TTC549 (cell line): Measurements from ENCODE around the gene RPL19.

ENCODE experiments used
- FAIRE-seq: peaks from 2 replicates; lab custom pipeline; 2012; peaks lifted over from hg19 to GRCh38; lab: Jason Lieb, UNC

Gene RPL19

DNA sequence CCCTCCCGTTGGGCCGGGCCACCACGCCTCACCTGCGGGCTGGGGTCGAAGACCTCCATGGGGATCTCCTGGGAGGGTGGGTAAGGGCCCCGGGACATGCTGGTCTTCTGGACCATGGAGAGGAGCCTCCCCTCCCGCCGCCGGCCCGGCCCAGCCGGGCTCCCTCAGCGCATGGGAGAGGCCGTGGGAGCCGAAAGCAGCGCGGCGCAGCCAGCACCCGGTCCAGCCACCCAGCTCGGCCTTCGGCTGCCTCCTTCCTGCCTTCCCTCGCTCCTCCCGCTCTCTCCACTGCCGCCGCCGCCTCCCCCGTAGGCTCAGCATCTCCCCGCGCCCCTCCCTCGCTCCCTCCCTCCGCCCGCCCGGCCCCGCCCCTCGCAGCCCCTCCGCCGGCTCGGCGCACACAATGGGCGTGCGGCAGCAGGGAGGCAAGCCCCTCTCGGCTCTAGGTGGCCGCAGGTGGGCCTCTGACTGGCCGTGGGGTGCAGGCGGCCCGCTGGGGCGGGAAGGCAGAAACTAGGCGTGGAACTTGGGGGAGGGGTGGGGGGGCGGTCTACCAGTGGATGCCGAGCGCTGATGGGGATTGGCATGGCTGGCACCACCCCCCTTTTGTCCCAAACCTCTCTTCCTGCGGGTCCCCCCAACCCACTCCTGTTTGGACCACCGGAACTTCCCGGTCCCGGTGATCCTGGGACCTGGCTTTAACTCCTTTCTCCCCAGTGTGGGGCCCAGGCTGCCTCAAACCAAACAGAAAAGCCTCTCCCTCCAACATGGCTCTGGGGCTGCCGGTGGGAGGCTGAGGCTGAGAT is 2.5 kb upstream of the RPL19 start, which contains the start of gene CACNB1:
Gene CACNB1, minus strand, starts transcription at position 290 of the 806 bp plus-strand sequence. Its CDS starts 174 bp downstream, at position 116.
- FAIRE-seq = no peak

GRCh38 chr17:39198186-39198566 is 1.9 kb upstream of the RPL19 start:
- FAIRE-seq = no peak

DNA sequence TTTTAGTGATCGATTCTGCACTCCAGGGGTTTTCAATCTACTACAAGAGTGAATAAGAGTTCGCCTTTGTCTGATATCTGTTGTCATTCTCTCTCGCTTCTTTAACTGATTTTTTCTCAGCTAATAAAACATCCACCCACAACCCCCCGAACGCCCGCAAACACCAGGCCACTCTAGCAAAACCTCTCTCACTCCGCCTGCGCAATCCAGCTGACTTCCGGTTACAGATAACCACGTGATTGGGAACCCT is 338 bp upstream of the RPL19 start:
- peak; percentile 79 for FAIRE-seq

- no peak for FAIRE-seq
Measured at GRCh38 chr17:39200957-39201510, 951 bp downstream of the RPL19 start.

DNA sequence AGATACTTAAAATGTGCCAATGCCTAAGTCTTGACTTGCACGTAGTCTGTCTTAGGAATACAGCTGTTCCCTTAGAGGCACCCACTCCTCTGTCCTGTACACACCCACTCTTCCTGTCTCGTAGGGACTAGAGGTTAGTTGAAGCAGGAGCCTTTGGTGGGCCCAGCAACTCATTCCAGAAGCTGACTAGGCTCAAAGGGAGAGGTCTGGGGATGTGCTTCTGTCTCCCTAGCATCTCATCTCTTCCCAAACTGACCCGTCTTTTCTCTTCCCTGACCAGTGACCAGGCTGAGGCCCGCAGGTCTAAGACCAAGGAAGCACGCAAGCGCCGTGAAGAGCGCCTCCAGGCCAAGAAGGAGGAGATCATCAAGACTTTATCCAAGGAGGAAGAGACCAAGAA is 4.2 kb downstream of the RPL19 start:
- no peak for FAIRE-seq

GRCh38 chr17:39205112-39205526 is 5.0 kb downstream of the RPL19 start:
- FAIRE-seq = no peak

DNA sequence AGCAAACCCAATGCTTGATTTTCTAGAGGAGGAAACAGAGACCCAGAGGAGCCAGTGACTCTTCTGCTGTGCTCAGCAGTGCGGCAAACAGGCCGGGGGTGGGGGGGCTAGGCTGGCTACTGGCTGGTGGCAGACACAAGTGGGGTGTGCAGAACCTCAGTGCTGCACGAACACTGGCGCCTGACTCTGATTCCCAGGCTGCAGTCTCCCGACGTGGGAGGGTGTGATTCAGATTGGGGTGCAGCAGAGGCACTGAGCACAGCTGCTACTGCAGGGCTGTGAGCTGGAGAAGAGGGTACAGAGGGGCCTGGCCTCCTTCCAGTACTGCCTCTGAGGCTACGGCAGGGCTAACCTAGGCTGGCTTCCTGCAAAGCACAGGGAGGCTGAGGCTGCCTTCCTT is 8.1 kb downstream of the RPL19 start:
- FAIRE-seq = no peak

GRCh38 chr17:39208893-39209292 is 8.8 kb downstream of the RPL19 start:
- no peak for FAIRE-seq

DNA sequence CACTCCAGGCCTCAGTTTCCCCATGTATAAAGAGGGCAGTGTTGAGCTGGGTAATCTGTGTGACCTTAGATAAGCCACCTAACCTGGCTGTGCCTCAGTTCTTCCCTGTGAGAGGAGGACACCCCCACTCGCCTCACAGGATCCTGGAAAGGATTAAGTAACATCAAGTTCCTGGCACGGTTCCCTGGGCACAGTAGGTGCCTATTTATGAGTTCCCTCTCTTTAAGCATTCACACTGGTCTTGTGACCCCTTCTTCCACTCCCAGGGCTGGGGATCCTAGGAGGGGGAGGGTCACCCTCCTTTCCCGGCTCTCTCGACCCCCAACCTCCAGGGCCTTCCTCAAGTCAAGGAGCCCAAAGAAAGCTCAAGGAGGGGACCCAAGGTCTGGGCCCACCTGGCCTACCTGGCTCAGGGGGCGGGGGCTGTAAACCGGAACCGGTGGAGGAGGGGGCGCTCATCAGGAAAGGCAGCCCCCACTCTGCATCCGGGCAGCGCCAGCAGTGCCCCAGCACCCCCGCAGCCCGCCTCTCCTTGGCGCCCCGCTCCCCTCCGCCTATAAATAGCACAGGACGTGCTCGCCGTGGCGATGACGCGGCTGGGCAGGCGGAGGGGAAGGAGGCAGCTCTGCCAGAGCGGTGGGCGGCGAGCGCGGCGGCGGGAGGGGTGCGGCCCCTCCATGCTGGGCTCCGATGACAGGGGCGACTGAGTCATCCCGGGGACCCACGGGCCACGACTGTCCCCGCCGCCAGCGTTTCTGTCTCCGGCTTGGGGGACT is 9.4 kb downstream of the RPL19 start:
- no peak for FAIRE-seq

DNA sequence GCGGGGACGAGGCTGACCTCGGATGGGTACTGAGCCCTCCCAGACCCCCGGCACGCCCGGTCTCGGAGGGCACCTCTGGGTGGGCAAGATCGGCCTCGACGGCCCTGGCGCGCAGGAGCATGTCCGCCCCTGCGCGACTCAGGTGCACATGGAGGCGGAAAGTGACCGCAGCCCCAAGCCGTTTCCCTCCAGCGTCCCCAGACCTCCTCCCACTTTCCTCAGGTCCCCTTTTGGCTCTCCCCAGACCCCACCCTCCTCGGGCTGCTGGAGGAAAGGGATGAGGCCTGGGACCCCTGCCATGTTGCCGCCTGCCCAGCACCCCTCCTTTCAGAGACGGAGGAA is 10.0 kb downstream of the RPL19 start:
- no peak for FAIRE-seq

DNA sequence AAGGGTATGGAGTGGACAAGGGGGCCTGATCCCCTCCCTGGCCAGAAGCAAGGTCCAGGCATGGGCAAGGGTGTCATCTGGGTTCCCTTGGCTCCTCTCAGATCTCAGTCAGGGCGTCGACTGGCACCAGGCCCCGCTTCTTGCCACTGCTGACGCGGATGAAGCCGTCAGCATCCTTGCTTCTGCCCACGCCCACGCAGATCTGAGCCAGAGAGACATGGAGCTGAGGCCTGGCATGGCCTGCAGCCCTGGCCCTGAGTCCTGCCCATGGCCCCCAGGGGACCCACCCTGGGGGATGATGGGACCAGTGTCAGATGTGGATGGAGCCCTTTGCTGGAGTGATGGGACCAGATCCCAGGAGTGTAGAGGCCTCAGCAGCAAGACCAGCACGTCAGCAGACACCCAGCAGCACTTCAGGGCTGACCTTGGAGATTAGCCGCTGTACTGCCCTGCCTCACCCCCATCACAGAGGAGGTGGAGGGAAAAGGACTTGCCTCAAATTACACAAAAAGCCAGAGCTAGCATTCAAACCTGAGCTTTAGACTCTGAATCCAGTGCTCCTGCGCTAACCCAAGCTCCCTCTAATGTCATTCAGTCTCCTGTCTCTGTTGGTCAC is 12.2 kb downstream of the RPL19 start:
- no peak for FAIRE-seq

DNA sequence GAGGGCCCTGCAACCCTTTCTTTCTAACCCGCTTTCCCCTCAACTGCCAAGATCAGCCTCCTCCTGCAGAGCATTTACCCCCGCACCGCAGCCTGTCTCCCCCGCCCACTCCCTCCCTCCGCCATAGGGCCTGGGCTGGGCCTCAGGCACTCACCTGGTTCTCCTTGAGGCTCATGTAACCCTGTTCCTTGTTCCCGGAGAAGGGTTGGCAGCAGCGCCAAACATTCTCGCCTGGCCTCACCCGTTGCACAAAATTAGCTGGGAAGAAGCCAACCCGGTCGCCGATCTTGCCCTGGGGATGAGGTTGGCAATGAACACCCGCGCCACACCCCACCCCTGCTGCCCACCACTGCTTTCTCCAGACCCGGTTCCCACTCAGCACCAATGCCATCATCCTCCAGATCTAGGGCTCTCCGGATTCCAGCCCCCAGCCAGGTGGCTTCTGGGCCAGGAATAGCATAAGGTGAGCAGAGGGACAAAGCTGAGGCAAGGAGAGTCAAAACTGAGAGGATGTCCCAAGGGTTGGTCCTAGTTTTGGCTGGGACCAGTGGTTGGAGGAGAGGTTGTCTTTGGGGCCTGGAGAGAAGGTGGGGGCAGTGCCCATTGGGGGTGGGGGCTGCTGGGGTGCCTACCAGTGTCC is 12.9 kb downstream of the RPL19 start:
- FAIRE-seq = no peak

GRCh38 chr17:39213852-39214251 is 13.8 kb downstream of the RPL19 start:
- no peak for FAIRE-seq

GRCh38 chr17:39217734-39218369 is 17.8 kb downstream of the RPL19 start:
- FAIRE-seq = no peak

DNA sequence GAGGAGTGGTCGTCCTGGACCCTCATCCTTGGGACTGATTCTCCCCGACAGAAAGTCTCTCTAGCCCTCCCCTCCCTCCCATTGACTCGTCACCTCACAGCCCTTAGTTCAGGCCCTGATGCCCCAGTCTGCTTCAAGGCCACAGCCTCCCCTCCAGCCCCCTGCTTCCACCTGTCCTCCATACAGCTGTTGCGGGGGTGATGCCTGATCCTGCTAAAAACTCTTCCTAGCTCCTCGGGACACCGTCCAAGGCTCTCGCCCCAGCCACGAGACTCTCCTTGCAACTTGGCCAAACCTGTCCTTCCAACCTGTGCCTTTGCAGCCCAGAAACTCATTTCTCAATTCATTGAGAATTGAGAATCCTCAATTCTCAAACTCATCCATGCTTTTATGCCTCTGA is 18.8 kb downstream of the RPL19 start:
- no peak for FAIRE-seq

GRCh38 chr17:39219647-39220154 is 19.6 kb downstream of the RPL19 start:
- no peak for FAIRE-seq

DNA sequence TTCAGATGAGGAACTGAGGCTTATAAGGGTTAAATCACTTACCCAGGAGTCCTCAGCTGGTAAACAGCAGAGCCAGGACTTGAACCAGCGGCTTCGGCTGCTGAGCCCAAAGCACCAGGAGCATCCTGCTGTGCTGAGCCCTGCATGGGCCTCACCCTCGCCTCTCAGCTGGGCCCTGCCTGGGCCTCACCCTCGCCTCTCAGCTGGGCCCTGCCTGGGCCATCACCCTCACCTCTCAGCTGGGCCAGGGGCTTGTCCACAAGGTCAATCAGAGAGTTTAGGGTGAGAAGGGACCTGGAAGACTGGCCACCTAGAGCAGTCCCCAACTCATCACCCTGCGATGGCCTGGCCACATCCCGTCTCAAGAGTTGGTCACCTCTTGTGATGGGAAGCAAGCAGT is 21.5 kb downstream of the RPL19 start:
- no peak for FAIRE-seq

DNA sequence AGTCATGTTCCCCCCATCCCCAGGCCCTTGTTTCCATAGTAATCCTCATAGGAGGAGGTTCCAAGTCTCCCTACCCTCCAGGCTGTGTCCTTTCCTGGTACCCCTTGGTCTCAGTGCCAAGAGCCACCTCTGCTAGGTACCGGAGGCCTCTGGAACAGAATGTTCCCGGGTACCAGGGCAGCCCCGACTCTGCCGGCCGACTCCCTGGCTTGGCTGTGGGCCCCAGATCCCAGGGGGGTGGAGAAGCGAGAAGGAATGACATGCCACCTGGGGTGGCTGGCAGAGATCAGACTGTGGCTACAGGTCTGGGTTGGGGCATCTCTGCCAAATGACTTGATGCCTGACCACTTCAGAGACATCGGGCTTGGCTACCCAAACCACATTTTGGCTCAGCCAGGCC is 22.1 kb downstream of the RPL19 start:
- no peak for FAIRE-seq

- FAIRE-seq = no peak
Measured at GRCh38 chr17:39222866-39223834, 23.1 kb downstream of the RPL19 start.

DNA sequence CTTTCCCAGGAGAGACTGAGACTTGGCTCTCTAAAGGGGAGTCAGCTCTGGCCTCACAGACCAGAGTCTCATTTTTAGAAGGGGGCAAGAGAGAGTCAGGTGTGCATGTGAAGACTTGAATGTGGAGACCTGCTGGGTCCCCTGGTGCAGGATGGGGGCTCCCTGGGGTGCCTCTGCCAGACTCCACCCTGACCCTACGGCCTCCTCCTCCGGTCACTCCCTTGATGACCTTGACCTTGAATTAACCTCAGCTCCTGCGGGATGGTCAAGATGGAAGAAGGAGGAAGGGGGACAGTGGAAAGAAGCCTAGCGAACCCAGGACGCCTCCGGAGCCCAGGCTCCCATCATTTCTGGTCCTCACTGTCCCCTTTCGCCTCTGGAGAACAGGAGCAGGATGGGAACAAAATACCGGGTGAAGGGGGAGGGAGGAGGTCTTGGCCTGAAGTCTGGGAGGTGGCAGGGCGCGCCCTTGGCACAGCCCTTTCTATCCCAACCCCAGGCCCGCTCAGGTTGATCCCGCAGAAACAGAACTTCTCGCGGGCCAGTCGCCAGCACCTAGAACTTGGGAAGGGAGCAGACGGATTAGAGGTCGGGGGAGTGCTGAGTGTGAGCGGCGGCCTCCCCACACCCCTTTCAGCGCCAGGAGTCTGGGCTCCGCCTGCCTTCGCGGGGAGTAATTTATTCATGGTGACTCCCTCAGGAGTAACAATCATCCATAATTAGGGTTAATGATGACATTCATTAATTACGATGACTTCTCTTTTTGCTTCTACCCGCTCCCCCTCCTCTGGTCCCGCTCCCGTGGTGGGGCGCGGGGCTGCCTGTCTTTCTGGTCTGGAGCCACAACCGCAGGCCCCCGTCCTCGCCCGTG is 24.1 kb downstream of the RPL19 start:
- no peak for FAIRE-seq
